K562 (cell line): ENCODE data around the gene TAF3. TPM values are rescaled to one million over a fixed set of nuclear protein-coding genes. Genes with fewer than 3 reads are reported as not detected.
A peak's percentile ranks its signal among the peaks of the same experiment; 100 is the strongest.

Experiments
- ATAC-seq: fragments of 200-7000 bp; cut with Tn5 transposase; 3 replicates; pipeline ENCODE4 v1.9.1; 2020; ENCODE audit warnings: moderate library complexity
- BruUV-seq: library from RNA; stranded (reverse); fragments of 400-500 nt; replicated peaks from 2 replicates; lab custom pipeline; 2021; lab: Mats Ljungman, UMichigan
- CTCF ChIA-PET: fragments of 300-600 bp; formaldehyde crosslinking; extraction: SDS; loops from one replicate; lab custom pipeline; 2021; ENCODE audit warnings: low intra/inter-chr PET ratio; lab: Yijun Ruan, JAX
- POLR2A ChIA-PET: fragments of 300-600, 350-650 bp; sonication (Branson Sonifier 250); formaldehyde crosslinking; extraction: SDS; loops from one replicate; lab custom pipeline; 2021; ENCODE audit warnings: antibody characterized with exemption, inconsistent platforms; lab: Yijun Ruan, JAX
- DNase-seq, 4 experiments: peaks; one replicate each; pipeline versions ENCODE4 v3.0.0 to v3.0.0-alpha.2; 2011 to 2018; ENCODE audit warnings: low spot score in 3 of 4, mixed read lengths in 3 of 4; ENCODE audit errors: extremely low read depth in 1 of 4
- FAIRE-seq: peaks from 2 replicates; lab custom pipeline; 2011; peaks lifted over from hg19 to GRCh38; lab: Jason Lieb, UNC
- H2AFZ ChIP-seq: 2 replicates; pipeline ENCODE4 v1.6.0; 2011; ENCODE audit warnings: low read depth, low read length, control low read depth, inconsistent platforms
- H3K27ac ChIP-seq: fragments of 200-600 bp; 3 replicates; pipeline ENCODE4 v1.8.0; 2011; ENCODE audit warnings: low read depth, mild to moderate bottlenecking, control low read depth, inconsistent platforms, low read length, moderate library complexity, mixed read lengths; ENCODE audit errors: extremely low read depth
- H3K27me3 ChIP-seq, 2 experiments: fragments of 300-600 bp in 1 of 2; 2 replicates in 1 of 2; 3 replicates in 1 of 2; pipeline versions ENCODE4 v1.6.0 to v1.8.0; 2011; ENCODE audit warnings: inconsistent platforms in 2 of 2, low read length in 2 of 2, mild to moderate bottlenecking in 1 of 2, mixed read lengths in 1 of 2, moderate library complexity in 1 of 2; ENCODE audit not compliant: control insufficient read depth in 2 of 2, insufficient read depth in 2 of 2
- H3K36me3 ChIP-seq: fragments of 300-600 bp; 3 replicates; pipeline ENCODE4 v1.8.0; 2011; ENCODE audit warnings: mild to moderate bottlenecking, low read length, inconsistent platforms; ENCODE audit not compliant: control insufficient read depth, insufficient read depth
- H3K4me1 ChIP-seq, 2 experiments: fragments of 200-600 bp in 1 of 2; replicated peaks in 1 of 2; 2 replicates in 1 of 2; 3 replicates in 1 of 2; pipeline versions ENCODE4 v1.5.1 to v1.8.0; 2011; ENCODE audit warnings: inconsistent platforms in 2 of 2, low read length in 2 of 2, mild to moderate bottlenecking in 1 of 2, mixed read lengths in 1 of 2, moderate library complexity in 1 of 2; ENCODE audit not compliant: control insufficient read depth in 2 of 2, insufficient read depth in 2 of 2
- H3K4me2 ChIP-seq: 2 replicates; pipeline ENCODE4 v1.6.1; 2011; ENCODE audit warnings: low read length, control low read depth, inconsistent platforms, mixed read lengths; ENCODE audit not compliant: insufficient read depth
- H3K4me3 ChIP-seq: fragments of 200-600 bp; sonication (generic), shearing (Covaris generic); 2 replicates; pipeline ENCODE4 v1.5.1; 2016; ENCODE audit warnings: control low read depth, inconsistent platforms
- H3K79me2 ChIP-seq: fragments of 200-600 bp; 3 replicates; pipeline ENCODE4 v1.8.0; 2011; ENCODE audit warnings: low read length, inconsistent platforms; ENCODE audit not compliant: control insufficient read depth, insufficient read depth
- H3K9ac ChIP-seq, 2 experiments: 2 replicates each; pipeline versions ENCODE4 v1.6.0 to v1.6.1; 2011; ENCODE audit warnings: low read depth in 2 of 2, low read length in 2 of 2, control low read depth in 1 of 2, inconsistent platforms in 1 of 2, mild to moderate bottlenecking in 1 of 2, mixed read lengths in 1 of 2; ENCODE audit not compliant: insufficient read depth in 1 of 2
- H3K9me1 ChIP-seq: one replicate; pipeline ENCODE4 v1.6.0; 2011; ENCODE audit warnings: inconsistent platforms, mild to moderate bottlenecking, low read length, moderate library complexity; ENCODE audit not compliant: control insufficient read depth, insufficient read depth
- H3K9me3 ChIP-seq: replicated peaks from 2 replicates; pipeline ENCODE4 v1.5.1; 2011; ENCODE audit warnings: low read depth, low read length, inconsistent platforms; ENCODE audit not compliant: control insufficient read depth, insufficient read depth
- H4K20me1 ChIP-seq: replicated peaks from 2 replicates; pipeline ENCODE4 v1.6.1; 2011; ENCODE audit warnings: low read length, inconsistent platforms, mixed read lengths; ENCODE audit not compliant: control insufficient read depth, insufficient read depth
- ADNP ChIP-seq: fragments of 200-800 bp; sonication (Bioruptor generic); IDR thresholded peaks from 2 replicates; pipeline ENCODE4 v1.6.1; 2016; ENCODE audit warnings: missing genetic modification characterization, missing compliant biosample characterization
- CEBPB ChIP-seq: fragments of 450-650 bp; IDR thresholded peaks from 2 replicates; pipeline ENCODE4 v1.6.1; 2016; ENCODE audit warnings: missing genetic modification characterization, missing compliant biosample characterization
- CREB1 ChIP-seq, 2 experiments: sonication (generic) in 1 of 2; formaldehyde crosslinking in 1 of 2; IDR thresholded peaks; 2 replicates each; pipeline versions ENCODE4 v1.6.1 to v1.8.0; 2012 to 2022; ENCODE audit warnings: inconsistent platforms in 1 of 2, mild to moderate bottlenecking in 1 of 2, missing genetic modification reagents in 1 of 2, moderate library complexity in 1 of 2
- ELF2 ChIP-seq: fragments of 250-450 bp; sonication (Bioruptor Pico); IDR thresholded peaks from 2 replicates; pipeline ENCODE4 v1.5.0; 2021; ENCODE audit warnings: mild to moderate bottlenecking
- GTF2F1 ChIP-seq: IDR thresholded peaks from 2 replicates; pipeline ENCODE4 v1.6.1; 2011; ENCODE audit warnings: low read depth, low read length, improper control_type of control experiment
- KDM4B ChIP-seq, 2 experiments: fragments of 450-650 bp in 1 of 2; sonication (generic) in 1 of 2; IDR thresholded peaks; 2 replicates each; pipeline ENCODE4 v1.6.1; 2016 to 2017; ENCODE audit warnings: borderline replicate concordance in 2 of 2, antibody characterized with exemption in 1 of 2, low read depth in 1 of 2, mild to moderate bottlenecking in 1 of 2
- MIER1 ChIP-seq: fragments of 450-650 bp; IDR thresholded peaks from 2 replicates; pipeline ENCODE4 v1.6.1; 2016; ENCODE audit warnings: antibody characterized with exemption, mild to moderate bottlenecking, low read depth
- MNT ChIP-seq, 2 experiments: fragments of 450-650 bp; conservative IDR thresholded peaks; 2 replicates each; pipeline ENCODE4 v1.6.1; 2017; ENCODE audit warnings: mild to moderate bottlenecking in 2 of 2, moderate library complexity in 2 of 2
- SAFB2 ChIP-seq: fragments of 200-400 bp; formaldehyde crosslinking; IDR thresholded peaks from 2 replicates; pipeline ENCODE4 v1.6.1; 2018; ENCODE audit warnings: borderline replicate concordance, low read length, low read depth, moderate library complexity; ENCODE audit not compliant: severe bottlenecking
- SRSF3 ChIP-seq: fragments of 200-400 bp; formaldehyde crosslinking; IDR thresholded peaks from 2 replicates; pipeline ENCODE4 v1.6.1; 2016; ENCODE audit warnings: mild to moderate bottlenecking, low read length, moderate library complexity; ENCODE audit not compliant: insufficient read depth
- TFE3 ChIP-seq: fragments of 450-650 bp; formaldehyde crosslinking; IDR thresholded peaks from 2 replicates; pipeline ENCODE4 v1.4.0; 2020; ENCODE audit warnings: mild to moderate bottlenecking, mixed read lengths
- ZNF143 ChIP-seq: sonication (generic); formaldehyde crosslinking; IDR thresholded peaks from 2 replicates; pipeline ENCODE4 v1.9.0; 2022; ENCODE audit warnings: mild to moderate bottlenecking, missing genetic modification reagents
- ZNF239 ChIP-seq: fragments of 250-450 bp; sonication (Bioruptor Pico); IDR thresholded peaks from 2 replicates; pipeline ENCODE4 v1.4.0; 2020; ENCODE audit warnings: mild to moderate bottlenecking
- ZNF324 ChIP-seq: fragments of 250-450 bp; sonication (Bioruptor Pico); IDR thresholded peaks from 2 replicates; pipeline ENCODE4 v1.4.0; 2020; ENCODE audit warnings: mild to moderate bottlenecking
- ZNF347 ChIP-seq: fragments of 450-650 bp; formaldehyde crosslinking; IDR thresholded peaks from 2 replicates; pipeline ENCODE4 v1.4.0; 2020; ENCODE audit warnings: low read depth, mild to moderate bottlenecking, moderate library complexity
- ZSCAN29 ChIP-seq: fragments of 450-650 bp; IDR thresholded peaks from 2 replicates; pipeline ENCODE4 v1.6.1; 2017
- WGBS: fragments of 100-300 bp; shearing (Covaris generic); methylation state at CpG from one replicate; pipeline ENCODE4 v1.1.6; 2016; ENCODE audit warnings: low coverage, mixed read lengths; ENCODE audit not compliant: insufficient coverage; ENCODE audit errors: missing lambda C conversion rate; 5-methylcytosine and 5-hydroxymethylcytosine counted together
- in situ Hi-C: fragments of 300-500 bp; cut with MboI; formaldehyde crosslinking; loops from 4 replicates; pipeline ENCODE4 v1.15.0; 2018; ENCODE audit warnings: inconsistent platforms, mixed read lengths
- intact Hi-C: fragments of 100-400 bp; cut with micrococcal nuclease; formaldehyde crosslinking; loops from 2 replicates; pipeline ENCODE4 v1.14.2; 2022
- polyA plus RNA-seq, 8 experiments: library from polyadenylated mRNA; depleted of rRNA in 4 of 8; stranded (reverse) in 5 of 8; unstranded in 3 of 8; fragments of >200 nt; fragmentation: Nextera tagmentation in 2 of 8; fragmentation: Illumina TruSeq in 1 of 8; extraction: Ambion mirVana in 2 of 8; extraction: Trizol in 1 of 8; gene quantifications; 2 replicates each; pipeline versions ENCODE4 v1.2.1 to v1.2.3, GENCODE V29; 2011 to 2014; ENCODE audit warnings: inconsistent platforms in 1 of 8, missing spikeins in 1 of 8
- total RNA-seq, 7 experiments: library from RNA; depleted of rRNA in 6 of 7; stranded (reverse); fragments of >200 nt in 6 of 7; fragmentation: Illumina TruSeq in 2 of 7; extraction: Trizol in 2 of 7; gene quantifications; 2 replicates each; pipeline versions ENCODE4 v1.2.1 to v1.2.3, GENCODE V29; 2011 to 2021; ENCODE audit warnings: low replicate concordance in 1 of 7

The TAF3 gene
- total and polyA plus RNA-seq, 9 of the 15 experiments (the other 6 are each of a cell fraction or from before 2014, with no cell fraction given), result 1.5 to 9.9 (median 4.1) TPM

- TF ChIP-seq MNT (conservative IDR thresholded peaks at IDR 0.05) (no peak), ZSCAN29 (0 out of 2 replicates have a peak, but pooled peaks have one; percentile 47)
- TF ChIP-seq, all 486 proteins: peak for 16
Observed at GRCh38 chr10:8053446-8054243, 235.3 kb downstream of the TAF3 start (continued).

- H2AFZ ChIP-seq, result peak overlapping the region; percentile 86; the same call in 1 of the 2 replicates
- no peak for DNase-seq
- BruUV-seq, result no TSS peak
- no peak overlapping the region for H3K27ac ChIP-seq
- POLR2A ChIA-PET, result no interaction called here
- peaks cover 14 to 45% of the 10 kb centered on the region in 2 experiments for H3K27me3 ChIP-seq
- H4K20me1 ChIP-seq, result no peaks in the 10 kb centered on the region
- H3K4me3 ChIP-seq, result no peak overlapping the region
- no peaks in the 10 kb centered on the region for H3K79me2 ChIP-seq
- 46% methylated on average over 8 of the region's 25 CpGs for WGBS
- H3K9me1 ChIP-seq, result no peaks in the 10 kb centered on the region
- peak overlapping the region; percentile 72; the same call in 1 of the 2 replicates for H3K4me2 ChIP-seq
- no peaks in the 10 kb centered on the region for H3K36me3 ChIP-seq
- in situ Hi-C loops (no loop called here), intact Hi-C loops (loop anchor here (5.0 kb wide), 1 partner anchor 1153 kb away; no protein-coding TSS in a partner anchor)
- no peak for FAIRE-seq
- H3K9me3 ChIP-seq, result 0 out of 2 replicates have a peak, but pooled peaks cover 2% of the 10 kb centered on the region
- CTCF ChIA-PET, result no interaction called here
- H3K4me1 ChIP-seq, result peaks cover 0 to 26% of the 10 kb centered on the region in 2 experiments; a peak in 3 of 5 replicates
- no peak for ATAC-seq
- no peak overlapping the region for H3K9ac ChIP-seq
- no peak for TF ChIP-seq ZNF347 (CRISPR knock-in tag)
- TF ChIP-seq ZNF239 (CRISPR knock-in tag), result no peak
- TF ChIP-seq ZNF324 (CRISPR knock-in tag), result no peak
- TF ChIP-seq SRSF3, result no peak
- no peak for TF ChIP-seq CREB1 (IDR thresholded peaks at IDR 0.05)
- no peak for TF ChIP-seq CREB1 (CRISPR knock-in tag; IDR thresholded peaks at IDR 0.05)
- no peak for TF ChIP-seq KDM4B (IDR thresholded peaks at IDR 0.05; ENCODE audit: borderline replicate concordance in 2 of 2, low read depth in 1 of 2)
- no peak for TF ChIP-seq SAFB2
- TF ChIP-seq ADNP (tag), result no peak
- no peak for TF ChIP-seq TFE3 (CRISPR knock-in tag)
- TF ChIP-seq MIER1, result no peak
- TF ChIP-seq ZNF143 (CRISPR knock-in tag), result no peak
- TF ChIP-seq ELF2, result no peak
- TF ChIP-seq CEBPB, result no peak
- no peak for TF ChIP-seq GTF2F1
Observed at GRCh38 chr10:8054244-8054493, 235.9 kb downstream of the TAF3 start.
